ENCODE data around the gene IFT25. TPM values are rescaled to one million over a fixed set of nuclear protein-coding genes. Genes with fewer than 3 reads are reported as not detected.
"Not testable (repeated sequence)": the region's sequence is repeated elsewhere in the genome, so short reads cannot be mapped to it uniquely, and the experiment has no call there.

Gene IFT25
- total RNA-seq, 1 donor from 2014 or later = 23.7 TPM

DNA sequence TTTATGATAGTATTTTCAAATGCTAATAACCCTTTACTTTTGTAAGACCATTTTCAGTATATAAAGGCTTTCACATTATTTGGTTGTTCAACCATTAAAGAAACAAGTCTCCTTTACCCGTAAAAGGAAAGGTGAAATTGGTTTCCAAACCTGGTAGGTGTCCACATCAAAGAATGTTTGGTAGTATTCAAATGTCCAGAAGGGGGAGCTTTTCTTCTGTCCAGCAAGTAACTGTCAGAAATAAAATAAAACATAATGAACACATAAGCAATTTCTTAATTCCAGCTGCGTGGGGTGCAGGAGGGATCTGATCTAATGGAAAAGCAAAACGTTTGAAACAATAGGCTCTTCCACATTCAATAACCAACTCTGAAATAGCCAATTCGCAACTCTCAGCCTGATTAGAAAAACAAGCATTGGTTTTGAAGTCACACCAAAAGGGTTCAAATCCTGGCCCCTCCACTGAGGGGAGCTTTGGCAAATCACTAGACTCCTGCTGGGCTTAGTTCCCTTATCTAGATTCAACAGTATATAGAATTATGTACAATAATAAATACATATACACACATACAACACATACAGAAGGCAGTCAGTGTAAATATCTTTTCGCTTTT lies 66.9 kb downstream of the IFT25 start:
- intact Hi-C loops (cut with DNase I) = loop anchor here (10.0 kb wide), 1 partner anchor 76 kb away; no protein-coding TSS in a partner anchor
- TF ChIP-seq CTCF (IDR thresholded peaks at IDR 0.05) = peak; percentile 55
- Histone ChIP-seq H3K4me3 (no peak overlapping the region), H3K27me3 (ENCODE audit: low read depth) (no peaks in the 10 kb centered on the region), H3K4me1 (no peaks in the 10 kb centered on the region), H3K36me3 (peaks cover 84% of the 10 kb centered on the region), H3K9me3 (no peaks in the 10 kb centered on the region), H3K27ac (no peak overlapping the region)
- ATAC-seq (no peak), DNase-seq (no peak)

GRCh38 chr1:53875150-53875549 lies 70.3 kb downstream of the IFT25 start:
- intact Hi-C loops (cut with DNase I) = loop anchor here (10.0 kb wide), 1 partner anchor 80 kb away; no protein-coding TSS in a partner anchor
- H3K9me3 ChIP-seq; H3K27ac ChIP-seq; H3K4me3 ChIP-seq; ATAC-seq; H3K4me1 ChIP-seq; DNase-seq; H3K27me3 ChIP-seq (ENCODE audit: low read depth): not testable (repeated sequence)
- H3K36me3 ChIP-seq = peaks cover 90% of the 10 kb centered on the region

DNA sequence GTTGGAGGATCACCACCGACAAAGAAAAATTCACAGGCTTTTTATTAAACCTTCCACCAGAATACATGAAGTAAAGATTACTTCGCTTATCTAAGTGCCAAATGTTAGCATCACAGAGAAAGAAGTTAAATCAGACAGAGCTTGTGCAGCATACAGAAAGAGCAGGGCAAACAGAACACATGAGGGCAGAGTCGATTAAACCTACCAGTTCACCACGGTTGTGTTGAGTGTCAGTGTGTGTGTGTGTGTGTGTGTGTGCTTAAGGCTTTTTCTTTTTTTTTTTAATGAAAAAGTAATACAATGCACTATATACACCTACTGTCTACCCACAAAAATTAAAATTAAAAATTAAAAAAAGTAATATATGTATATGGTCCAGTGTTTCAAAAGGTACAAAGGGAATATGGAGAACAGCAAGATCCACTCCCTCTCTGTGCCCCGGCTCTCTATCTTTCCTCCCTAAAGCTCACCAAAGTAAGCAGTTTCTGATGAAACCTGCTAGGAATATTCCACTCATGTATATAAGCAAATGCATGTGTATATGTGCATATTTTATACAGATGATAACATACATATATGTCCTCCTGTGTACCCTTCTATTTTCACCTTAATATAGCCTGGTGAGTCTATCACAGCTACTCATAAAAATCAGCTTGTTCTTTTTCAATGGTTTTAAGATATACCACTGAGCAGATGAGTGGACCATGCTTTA lies 73.6 kb downstream of the IFT25 start:
- Histone ChIP-seq H3K27ac (no peak overlapping the region), H3K27me3 (ENCODE audit: low read depth) (no peaks in the 10 kb centered on the region), H3K4me1 (no peaks in the 10 kb centered on the region), H3K9me3 (no peaks in the 10 kb centered on the region), H3K36me3 (peaks cover 89% of the 10 kb centered on the region), H3K4me3 (no peak overlapping the region)
- DNase-seq (no peak), ATAC-seq (no peak)
- TF ChIP-seq CTCF (IDR thresholded peaks at IDR 0.05) = no peak
- intact Hi-C loops (cut with DNase I) = loop anchor here (10.0 kb wide), 1 partner anchor 83 kb away; no protein-coding TSS in a partner anchor

Other genes with a start within 250 kb of the IFT25 start
- not detected for gene GLIS1, start 206.5 kb downstream of the IFT25 start, total RNA-seq
- gene NDC1, start 107.4 kb downstream of the IFT25 start, total RNA-seq = 9.9 TPM
- 24.5 TPM for gene YIPF1, start 55.9 kb downstream of the IFT25 start, total RNA-seq
- gene DIO1, start 51.5 kb downstream of the IFT25 start, total RNA-seq = not detected
- gene LRRC42, start 651 bp upstream of the IFT25 start, total RNA-seq = 16.5 TPM
- 13.7 TPM for gene LDLRAD1, start 72.5 kb upstream of the IFT25 start, total RNA-seq
- 475 TPM for gene TMEM59, start 107.5 kb upstream of the IFT25 start, total RNA-seq
- 5.3 TPM for gene TCEANC2, start 107.9 kb upstream of the IFT25 start, total RNA-seq
- not detected for gene CDCP2, start 207.3 kb upstream of the IFT25 start, total RNA-seq